Neural progenitor cell (in vitro differentiated cells): ENCODE data around the gene MAGI2. TPM values are rescaled to one million over a fixed set of nuclear protein-coding genes. Genes with fewer than 3 reads are reported as not detected.

Experiments used
- DNase-seq: peaks from one replicate; pipeline ENCODE4 v3.0.0-alpha.2; 2016; ENCODE audit warnings: low spot score
- H2AFZ ChIP-seq: fragments of 200-600 bp; sonication (generic); replicated peaks from 2 replicates; pipeline ENCODE4 v1.6.1; 2016; ENCODE audit warnings: antibody characterized with exemption
- H3F3A ChIP-seq: fragments of 200-600 bp; sonication (generic); 2 replicates; pipeline ENCODE4 v1.6.1; 2016; ENCODE audit warnings: antibody characterized with exemption, low read depth
- H3K27ac ChIP-seq: fragments of 200-600 bp; sonication (generic); 2 replicates; pipeline ENCODE4 v1.5.1; 2016; ENCODE audit warnings: mild to moderate bottlenecking
- H3K27me3 ChIP-seq: fragments of 200-600 bp; sonication (generic); 2 replicates; pipeline ENCODE4 v1.6.1; 2016; ENCODE audit warnings: mild to moderate bottlenecking, moderate library complexity
- H3K36me3 ChIP-seq: fragments of 200-600 bp; sonication (generic); 2 replicates; pipeline ENCODE4 v1.5.1; 2016
- H3K4me1 ChIP-seq: fragments of 200-600 bp; sonication (generic); 2 replicates; pipeline ENCODE4 v1.6.1; 2016; ENCODE audit warnings: mixed run types
- H3K4me2 ChIP-seq: fragments of 200-600 bp; sonication (generic); 2 replicates; pipeline ENCODE4 v1.6.1; 2016
- H3K4me3 ChIP-seq: fragments of 200-600 bp; sonication (generic); 2 replicates; pipeline ENCODE4 v1.5.1; 2016
- H3K79me2 ChIP-seq: fragments of 200-600 bp; sonication (generic); 2 replicates; pipeline ENCODE4 v1.6.1; 2016; ENCODE audit warnings: low read depth
- H3K9ac ChIP-seq: fragments of 200-600 bp; sonication (generic); 2 replicates; pipeline ENCODE4 v1.6.1; 2016
- H3K9me3 ChIP-seq: fragments of 200-600 bp; sonication (generic); 2 replicates; pipeline ENCODE4 v1.5.1; 2016; ENCODE audit warnings: low read depth
- H4K20me1 ChIP-seq: fragments of 200-600 bp; sonication (generic); 2 replicates; pipeline ENCODE4 v1.6.1; 2016; ENCODE audit warnings: low read depth
- H3K27ac Mint-ChIP-seq: 3 replicates; pipeline ENCODE4 v1.8.0; 2021; ENCODE audit warnings: mixed read lengths
- H3K27me3 Mint-ChIP-seq: 2 replicates; pipeline ENCODE4 v1.8.0; 2022; ENCODE audit warnings: low read depth, mild to moderate bottlenecking, inconsistent platforms, moderate library complexity, mixed read lengths; ENCODE audit not compliant: insufficient read depth
- H3K36me3 Mint-ChIP-seq: 3 replicates; pipeline ENCODE4 v1.8.0; 2021; ENCODE audit warnings: mixed read lengths
- H3K4me1 Mint-ChIP-seq: 3 replicates; pipeline ENCODE4 v1.8.0; 2021; ENCODE audit warnings: mixed read lengths
- H3K4me3 Mint-ChIP-seq: 3 replicates; pipeline ENCODE4 v1.8.0; 2021; ENCODE audit warnings: mild to moderate bottlenecking, moderate library complexity, mixed read lengths
- H3K9me3 Mint-ChIP-seq: 3 replicates; pipeline ENCODE4 v1.8.0; 2020; ENCODE audit warnings: mixed read lengths
- CTCF ChIP-seq: fragments of 200-600 bp; sonication (generic); IDR thresholded peaks from 2 replicates; pipeline ENCODE4 v1.5.1; 2017; ENCODE audit warnings: antibody characterized with exemption, mild to moderate bottlenecking
- EZH2 ChIP-seq: fragments of 200-600 bp; sonication (generic); IDR thresholded peaks from 2 replicates; pipeline ENCODE4 v1.6.1; 2017; ENCODE audit warnings: antibody characterized with exemption, mild to moderate bottlenecking, moderate library complexity
- EZH2phosphoT487 ChIP-seq: fragments of 200-600 bp; sonication (generic); IDR thresholded peaks from 2 replicates; pipeline ENCODE4 v1.6.1; 2017; ENCODE audit warnings: antibody characterized with exemption
- total RNA-seq: library from RNA; depleted of rRNA; stranded (reverse); fragments of >200 nt; gene quantifications from 2 replicates; pipeline ENCODE4 v1.2.3, GENCODE V29; 2015; ENCODE audit warnings: low replicate concordance

The MAGI2 gene
- total RNA-seq, 1 donor from 2014 or later, result 5.8 TPM

- Histone ChIP-seq H3K9ac (no peak overlapping the region), H3F3A (no peaks in the 10 kb centered on the region), H3K79me2 (no peaks in the 10 kb centered on the region), H3K36me3 (no peaks in the 10 kb centered on the region), H4K20me1 (no peaks in the 10 kb centered on the region), H3K4me2 (no peak overlapping the region), H3K27me3 (no peaks in the 10 kb centered on the region), H3K4me3 (no peak overlapping the region), H3K4me1 (peaks cover 7% of the 10 kb centered on the region), H2AFZ (no peak overlapping the region), H3K27ac (no peak overlapping the region), H3K9me3 (no peaks in the 10 kb centered on the region)
- TF ChIP-seq CTCF (no peak), EZH2 (no peak), EZH2phosphoT487 (no peak)
- H3K4me3 Mint-ChIP-seq, result no peak overlapping the region
- H3K27ac Mint-ChIP-seq, result no peak overlapping the region
- no peak for DNase-seq
- H3K36me3 Mint-ChIP-seq, result no peaks in the 10 kb centered on the region
- H3K27me3 Mint-ChIP-seq, result no peaks in the 10 kb centered on the region
- H3K4me1 Mint-ChIP-seq, result no peaks in the 10 kb centered on the region
- H3K9me3 Mint-ChIP-seq, result no peaks in the 10 kb centered on the region
Measured at GRCh38 chr7:78179211-78179610, 1274.3 kb downstream of the MAGI2 start.

- TF ChIP-seq EZH2 (no peak), EZH2phosphoT487 (no peak), CTCF (no peak)
- H3K27ac Mint-ChIP-seq, result no peak overlapping the region
- H3K27me3 Mint-ChIP-seq, result no peaks in the 10 kb centered on the region
- H3K4me1 ChIP-seq, result peaks cover 7% of the 10 kb centered on the region
- no peak overlapping the region for H3K4me2 ChIP-seq
- no peaks in the 10 kb centered on the region for H3K79me2 ChIP-seq
- no peaks in the 10 kb centered on the region for H3K9me3 Mint-ChIP-seq
- H3K4me3 ChIP-seq, result no peak overlapping the region
- no peak overlapping the region for H2AFZ ChIP-seq
- H3K4me1 Mint-ChIP-seq, result no peaks in the 10 kb centered on the region
- H3K9ac ChIP-seq, result no peak overlapping the region
- no peak overlapping the region for H3K4me3 Mint-ChIP-seq
- no peaks in the 10 kb centered on the region for H3K9me3 ChIP-seq
- H4K20me1 ChIP-seq, result no peaks in the 10 kb centered on the region
- no peak overlapping the region for H3K27ac ChIP-seq
- H3F3A ChIP-seq, result no peaks in the 10 kb centered on the region
- no peak for DNase-seq
- no peaks in the 10 kb centered on the region for H3K27me3 ChIP-seq
- no peaks in the 10 kb centered on the region for H3K36me3 Mint-ChIP-seq
- H3K36me3 ChIP-seq, result no peaks in the 10 kb centered on the region
Measured at GRCh38 chr7:78178319-78178718, 1275.1 kb downstream of the MAGI2 start.

- H3K4me1 ChIP-seq, result peaks cover 16% of the 10 kb centered on the region
- no peak overlapping the region for H2AFZ ChIP-seq
- Mint-ChIP-seq H3K4me1 (peaks cover 19% of the 10 kb centered on the region), H3K9me3 (no peaks in the 10 kb centered on the region), H3K27ac (no peak overlapping the region), H3K36me3 (no peaks in the 10 kb centered on the region), H3K4me3 (no peak overlapping the region), H3K27me3 (peaks cover 3% of the 10 kb centered on the region)
- TF ChIP-seq EZH2 (no peak), CTCF (no peak), EZH2phosphoT487 (no peak)
- no peaks in the 10 kb centered on the region for H3K79me2 ChIP-seq
- H4K20me1 ChIP-seq, result no peaks in the 10 kb centered on the region
- H3K9ac ChIP-seq, result no peak overlapping the region
- no peaks in the 10 kb centered on the region for H3K9me3 ChIP-seq
- no peaks in the 10 kb centered on the region for H3K36me3 ChIP-seq
- no peaks in the 10 kb centered on the region for H3K27me3 ChIP-seq
- no peak overlapping the region for H3K4me2 ChIP-seq
- H3K27ac ChIP-seq, result no peak overlapping the region
- no peak overlapping the region for H3K4me3 ChIP-seq
- no peak for DNase-seq
- peaks cover 20% of the 10 kb centered on the region for H3F3A ChIP-seq
Measured at GRCh38 chr7:78176171-78176570, 1277.3 kb downstream of the MAGI2 start.
